RPMI8226 (cell line): Measurements from ENCODE around the gene PHF19.

ENCODE experiments used
- DNase-seq: peaks from one replicate; pipeline ENCODE4 v3.0.0-alpha.2; 2015

Gene PHF19

GRCh38 chr9:120872791-120873502 lies 4.0 kb downstream of the PHF19 start:
- DNase-seq: peak; percentile 90

- DNase-seq: no peak
Observed at GRCh38 chr9:120870206-120870605, 6.8 kb downstream of the PHF19 start.

- DNase-seq: no peak
Observed at GRCh38 chr9:120869726-120870125, 7.3 kb downstream of the PHF19 start.

DNA sequence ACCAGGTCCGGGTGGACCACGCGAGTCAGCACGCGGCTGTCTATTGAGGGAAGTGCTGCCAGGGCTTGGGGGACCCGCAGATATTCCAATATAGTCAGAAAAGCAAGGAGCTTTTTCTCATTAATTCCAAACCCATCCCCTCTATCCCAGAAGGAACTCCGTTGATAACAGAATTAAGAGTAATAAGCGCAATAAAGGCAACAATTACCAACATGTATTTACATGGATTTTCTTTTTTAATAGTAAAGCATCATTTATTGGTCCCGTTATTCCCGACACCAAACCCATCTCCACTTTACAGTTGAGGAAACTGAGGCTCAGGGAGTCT lies 7.7 kb downstream of the PHF19 start:
- no peak for DNase-seq

DNA sequence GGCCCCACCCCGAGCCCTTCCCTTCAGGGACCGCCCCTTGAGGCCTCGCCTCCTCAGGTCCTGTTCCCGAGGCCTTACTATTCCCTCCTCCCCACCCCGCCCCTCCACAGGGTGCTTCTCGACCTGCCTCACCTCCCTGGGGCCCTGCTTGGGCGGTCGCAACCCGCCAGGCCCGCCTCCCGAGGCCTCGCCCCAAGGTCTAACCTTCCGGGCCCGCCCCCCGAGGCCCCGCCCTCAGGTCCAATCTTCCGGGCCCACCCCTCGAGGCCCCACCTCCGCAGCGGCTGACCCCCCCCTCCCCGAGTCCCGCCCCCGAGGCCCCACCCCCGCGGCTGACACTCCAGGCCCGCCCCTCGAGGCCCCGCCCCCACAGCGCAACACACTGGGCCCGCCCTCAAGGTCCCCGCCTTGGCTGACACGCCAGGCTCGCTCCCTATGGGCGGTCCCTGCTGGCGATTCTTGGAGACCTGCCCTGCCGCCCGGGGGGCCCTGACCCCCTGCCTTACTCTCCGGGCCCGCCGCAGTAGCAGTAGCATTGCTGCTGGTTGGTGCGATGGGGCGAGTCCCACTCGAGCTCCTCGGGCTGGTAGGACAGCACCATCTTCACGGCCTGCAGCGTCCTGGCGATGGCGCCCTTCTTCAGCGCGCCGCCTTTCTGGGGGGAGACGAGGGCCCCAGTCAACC lies 8.2 kb downstream of the PHF19 start:
- peak; percentile 100 for DNase-seq

- no peak for DNase-seq
Observed at GRCh38 chr9:120868339-120868675, 8.7 kb downstream of the PHF19 start.

DNA sequence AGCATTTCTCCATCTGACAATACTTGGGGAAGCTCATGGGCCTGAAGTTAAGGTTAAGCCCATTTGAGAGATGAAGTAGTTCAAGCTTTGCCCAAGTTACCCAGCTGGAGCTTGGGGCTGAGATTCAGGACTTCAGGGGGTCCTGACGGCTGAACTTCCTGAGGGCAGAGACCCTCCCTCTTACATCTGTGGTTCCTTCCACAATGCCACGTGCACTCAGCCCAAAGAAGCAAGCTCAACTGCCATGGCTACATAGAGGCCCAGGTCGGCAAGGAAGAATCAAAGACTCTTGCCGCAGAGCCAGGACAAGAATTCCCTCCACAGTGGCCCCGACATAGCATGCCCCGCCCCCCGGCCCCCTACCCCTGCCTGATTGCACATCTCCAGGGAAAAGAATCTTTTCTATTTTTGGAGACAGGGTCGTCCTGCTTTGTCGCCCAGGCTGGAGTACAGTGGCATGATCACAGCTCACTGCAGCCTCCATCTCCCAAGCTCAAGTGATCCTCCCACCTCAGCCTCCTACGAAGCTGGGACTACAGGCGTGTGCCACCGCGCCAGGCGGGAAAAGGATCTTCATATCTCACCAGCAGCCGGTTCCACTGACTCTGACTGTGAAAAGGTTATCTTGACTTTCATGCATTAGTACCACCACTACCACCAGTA lies 9.2 kb downstream of the PHF19 start:
- DNase-seq: no peak

DNA sequence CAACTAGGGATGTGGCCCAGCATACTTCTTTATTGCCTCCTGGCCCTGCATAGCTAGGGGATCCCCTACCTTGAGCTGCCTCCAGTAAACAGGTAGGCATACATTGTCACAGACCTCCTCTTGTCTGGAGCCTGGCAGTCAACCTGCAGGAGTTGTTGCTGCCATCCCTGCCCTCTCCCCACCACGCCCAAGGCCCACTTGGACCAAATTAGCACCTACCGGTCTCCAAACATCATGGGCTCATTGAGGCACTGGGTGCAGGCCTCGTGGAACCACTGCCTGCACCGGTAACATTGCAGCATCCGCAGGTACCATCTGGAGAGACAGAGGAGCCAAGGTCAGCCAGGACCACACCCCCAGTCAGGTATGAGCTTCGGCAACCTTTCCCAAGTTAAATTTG lies 10.3 kb downstream of the PHF19 start:
- no peak for DNase-seq

DNA sequence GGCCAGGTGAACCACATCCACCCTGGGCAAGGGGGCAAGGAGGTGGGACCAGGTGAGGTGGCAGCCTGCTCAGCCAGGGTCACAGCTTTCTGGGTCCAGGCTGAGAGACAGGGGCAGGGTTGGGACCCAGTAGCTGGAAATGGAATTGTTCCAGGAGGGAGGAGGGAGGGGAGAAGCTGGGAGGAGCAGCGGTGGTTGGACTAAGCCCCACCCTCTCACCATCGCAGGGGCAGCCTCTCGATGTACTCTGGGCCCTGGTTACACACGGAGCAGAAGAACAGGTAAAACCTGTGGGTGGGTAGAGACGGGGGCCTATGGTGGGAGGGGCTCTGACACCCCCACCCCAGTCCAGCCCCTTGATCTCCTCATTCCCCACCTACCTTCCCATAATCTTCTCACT lies 11.2 kb downstream of the PHF19 start:
- no peak for DNase-seq

GRCh38 chr9:120865176-120865575 lies 11.8 kb downstream of the PHF19 start:
- DNase-seq: no peak

DNA sequence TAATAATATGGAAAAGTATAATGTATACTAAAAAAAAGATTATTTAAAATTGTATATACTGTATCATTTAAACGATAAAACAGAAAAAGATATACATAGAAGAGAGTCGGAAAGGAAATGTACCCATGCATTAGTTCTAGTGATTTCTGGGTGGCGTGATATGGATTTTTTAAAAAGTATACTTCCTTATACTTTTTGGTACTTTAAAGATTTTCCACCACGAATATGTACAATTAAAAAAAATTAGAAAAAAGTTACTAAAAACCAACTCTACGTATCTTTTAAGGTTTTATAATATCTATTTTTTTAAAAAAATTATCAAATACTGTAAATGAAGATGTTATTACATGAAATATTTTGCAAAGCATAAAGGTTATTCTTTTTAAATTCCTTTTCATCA lies 12.3 kb downstream of the PHF19 start:
- DNase-seq: no peak

- no peak for DNase-seq
Observed at GRCh38 chr9:120863833-120864232, 13.2 kb downstream of the PHF19 start.

- DNase-seq: no peak
Observed at GRCh38 chr9:120862452-120862851, 14.5 kb downstream of the PHF19 start.

- DNase-seq: no peak
Observed at GRCh38 chr9:120861935-120862334, 15.1 kb downstream of the PHF19 start.

DNA sequence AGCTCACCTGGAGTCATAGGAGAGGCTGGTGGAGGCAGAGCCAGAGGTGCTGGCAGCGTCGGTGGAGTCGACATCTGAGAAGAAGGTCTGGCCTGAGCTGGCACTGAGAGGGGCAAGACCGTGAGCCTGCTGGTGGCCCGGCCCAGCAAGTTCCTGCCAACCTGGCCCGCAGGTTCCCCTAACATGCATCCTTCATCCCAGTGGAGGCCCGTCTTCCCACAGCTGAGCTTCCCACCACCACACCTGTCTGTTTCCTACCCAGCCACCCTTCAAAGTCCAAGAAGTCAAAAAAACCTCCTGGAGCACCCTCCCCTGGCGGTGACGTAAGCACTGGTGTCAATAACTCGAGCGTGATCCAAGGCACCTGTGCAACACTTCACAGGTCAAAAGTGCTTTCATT lies 16.9 kb downstream of the PHF19 start:
- DNase-seq: no peak

DNA sequence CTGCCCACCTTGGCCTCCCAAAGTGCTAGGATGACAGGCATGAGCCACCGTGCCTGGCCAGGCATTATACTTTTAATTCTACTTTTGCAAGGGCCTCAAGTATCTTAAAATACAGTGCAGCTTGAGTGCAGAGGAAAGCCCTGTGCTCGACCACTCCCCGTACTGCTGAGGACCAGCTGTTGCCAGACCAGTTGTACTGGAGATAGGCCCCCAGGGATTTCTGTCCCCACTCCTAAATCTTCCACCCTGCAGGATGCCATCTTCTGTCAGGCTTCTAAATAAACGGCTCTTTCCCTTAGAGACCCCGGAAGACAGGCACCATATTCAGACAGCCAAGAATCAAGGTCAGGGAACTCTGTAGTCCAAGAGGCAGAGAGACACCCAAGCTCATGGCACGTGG lies 17.6 kb downstream of the PHF19 start:
- no peak for DNase-seq

DNA sequence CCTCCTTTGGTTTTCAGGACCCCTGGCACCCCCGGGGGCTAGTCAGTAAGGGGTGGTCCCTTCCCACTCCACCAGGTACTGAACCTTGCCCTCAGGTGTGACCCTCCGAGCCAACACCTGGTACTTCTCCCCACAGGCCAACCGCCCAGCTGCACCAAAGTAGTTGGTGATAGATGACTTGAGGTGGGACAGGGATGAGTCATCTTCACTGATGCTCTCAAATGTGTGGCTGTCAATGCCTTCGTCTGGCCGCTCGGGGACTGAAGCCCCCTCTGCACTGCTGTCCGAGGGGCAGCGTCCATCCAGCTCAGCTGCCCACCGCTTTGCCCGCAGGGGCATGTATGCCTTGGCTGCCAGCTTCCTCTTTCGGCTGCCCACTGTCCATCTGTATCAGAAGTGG lies 19.1 kb downstream of the PHF19 start:
- no peak for DNase-seq

- no peak for DNase-seq
Observed at GRCh38 chr9:120857481-120857880, 19.5 kb downstream of the PHF19 start.

GRCh38 chr9:120856700-120857099 lies 20.3 kb downstream of the PHF19 start:
- DNase-seq: peak; percentile 91

- DNase-seq: no peak
Observed at GRCh38 chr9:120855827-120856670, 20.9 kb downstream of the PHF19 start.

DNA sequence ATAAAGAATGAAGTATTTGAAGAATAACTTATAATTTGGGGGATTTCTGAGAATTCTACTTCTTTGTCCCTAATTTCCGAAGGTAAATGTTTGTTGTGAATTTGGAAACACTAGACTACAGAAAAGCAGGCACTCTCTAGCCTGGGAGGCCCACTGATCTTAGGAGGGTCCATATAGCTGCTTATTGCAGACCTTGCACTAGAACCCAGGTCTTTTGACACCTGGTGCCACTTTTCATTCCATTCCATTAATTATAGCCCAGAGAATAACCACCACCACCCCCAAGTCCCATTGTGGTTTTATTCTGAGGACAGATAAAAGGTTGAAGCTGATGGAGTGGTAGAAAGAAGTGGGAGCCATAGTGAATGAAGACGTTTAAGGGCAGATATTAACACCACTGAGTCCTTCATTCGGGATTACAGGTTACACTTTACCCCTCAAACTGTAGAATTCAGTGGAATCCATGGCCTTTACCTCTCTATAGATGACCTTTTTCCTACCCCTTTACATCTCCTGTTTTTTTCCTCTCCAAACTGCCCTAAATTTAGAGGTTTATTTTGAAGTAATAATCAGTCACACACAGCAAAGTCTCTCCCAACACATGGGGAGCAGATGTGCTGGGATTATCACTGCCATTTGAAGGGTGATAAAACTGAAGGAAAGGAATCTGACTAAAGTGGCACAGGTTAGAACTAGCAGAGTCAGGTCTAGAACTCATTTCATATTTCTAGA lies 22.2 kb downstream of the PHF19 start:
- no peak for DNase-seq

GRCh38 chr9:120853198-120853597 lies 23.8 kb downstream of the PHF19 start:
- DNase-seq: no peak
